GM12878 (cell line): ENCODE measurements around the gene NAV2. TPM values are rescaled to one million over a fixed set of nuclear protein-coding genes. Genes with fewer than 3 reads are reported as not detected.

Experiments used
- ATAC-seq: fragments of 200-7000 bp; cut with Tn5 transposase; 3 replicates; pipeline ENCODE4 v1.9.1; 2020; ENCODE audit warnings: mild to moderate bottlenecking, moderate library complexity
- BruUV-seq: library from RNA; stranded (reverse); fragments of 400-500 nt; replicated peaks from 2 replicates; lab custom pipeline; 2021; lab: Mats Ljungman, UMichigan
- CTCF ChIA-PET: fragments of 300-600 bp; sonication (Branson Sonifier 250); formaldehyde crosslinking; extraction: SDS; loops from one replicate; lab custom pipeline; 2021; ENCODE audit warnings: inconsistent platforms; lab: Yijun Ruan, JAX
- POLR2A ChIA-PET: fragments of 350-600 bp; formaldehyde crosslinking; extraction: SDS; loops from one replicate; lab custom pipeline; 2021; ENCODE audit warnings: inconsistent platforms; lab: Charles Lee
- RAD21 ChIA-PET: fragments of 300-600 bp; sonication (Branson Sonifier 250); formaldehyde crosslinking; loops from one replicate; lab custom pipeline; 2023; ENCODE audit warnings: antibody characterized with exemption; ENCODE audit not compliant: unreplicated experiment; lab: Charles Lee
- SMC1A ChIA-PET: fragments of 300-600 bp; sonication (Branson Sonifier 250); formaldehyde crosslinking; loops from one replicate; lab custom pipeline; 2023; ENCODE audit not compliant: unreplicated experiment, uncharacterized antibody; lab: Charles Lee
- DNase-seq: peaks from one replicate; pipeline ENCODE4 v3.0.0-alpha.2; 2011; ENCODE audit warnings: low read depth, low spot score
- FAIRE-seq: peaks from 3 replicates; lab custom pipeline; 2011; peaks lifted over from hg19 to GRCh38; lab: Jason Lieb, UNC
- H2AFZ ChIP-seq: 2 replicates; pipeline ENCODE4 v1.6.0; 2011; ENCODE audit warnings: low read depth, low read length, control low read depth; ENCODE audit not compliant: control insufficient read depth
- H3K27ac ChIP-seq: 2 replicates; pipeline ENCODE4 v1.5.1; 2011; ENCODE audit warnings: control low read depth; ENCODE audit not compliant: control insufficient read depth, insufficient read depth
- H3K27me3 ChIP-seq, 2 experiments: replicated peaks in 1 of 2; 2 replicates each; pipeline versions ENCODE4 v1.6.0 to v1.6.1; 2011; ENCODE audit warnings: low read length in 1 of 2; ENCODE audit not compliant: control insufficient read depth in 2 of 2, insufficient read depth in 2 of 2
- H3K36me3 ChIP-seq, 2 experiments: 2 replicates each; pipeline ENCODE4 v1.5.1; 2011; ENCODE audit warnings: low read length in 1 of 2; ENCODE audit not compliant: control insufficient read depth in 2 of 2, insufficient read depth in 2 of 2
- H3K4me1 ChIP-seq: 2 replicates; pipeline ENCODE4 v1.6.1; 2011; ENCODE audit warnings: mild to moderate bottlenecking, low read length, moderate library complexity, mixed read lengths; ENCODE audit not compliant: control insufficient read depth, insufficient read depth
- H3K4me2 ChIP-seq: 2 replicates; pipeline ENCODE4 v1.6.0; 2011; ENCODE audit warnings: control low read depth; ENCODE audit not compliant: control insufficient read depth, insufficient read depth
- H3K4me3 ChIP-seq: fragments of 200-600 bp; sonication (generic); 2 replicates; pipeline ENCODE4 v1.5.1; 2016
- H3K79me2 ChIP-seq: 2 replicates; pipeline ENCODE4 v1.6.0; 2011; ENCODE audit warnings: low read length; ENCODE audit not compliant: control insufficient read depth, insufficient read depth
- H3K9ac ChIP-seq: 2 replicates; pipeline ENCODE4 v1.8.0; 2011; ENCODE audit warnings: low read length, control low read depth, mixed read lengths; ENCODE audit not compliant: control insufficient read depth, insufficient read depth
- H3K9me3 ChIP-seq: replicated peaks from 3 replicates; pipeline ENCODE4 v1.5.1; 2011; ENCODE audit warnings: mild to moderate bottlenecking, low read length; ENCODE audit not compliant: control insufficient read depth, insufficient read depth
- H4K20me1 ChIP-seq: 2 replicates; pipeline ENCODE4 v1.6.0; 2011; ENCODE audit not compliant: control insufficient read depth, insufficient read depth
- ASH2L ChIP-seq: fragments of 300-600, 200-600 bp; sonication (generic); IDR thresholded peaks from 2 replicates; pipeline ENCODE4 v1.6.1; 2017; ENCODE audit warnings: low read depth, mild to moderate bottlenecking, borderline replicate concordance
- BACH1 ChIP-seq: fragments of 450-650 bp; IDR thresholded peaks from 2 replicates; pipeline ENCODE4 v1.6.1; 2017; ENCODE audit warnings: mild to moderate bottlenecking, borderline replicate concordance
- BRCA1 ChIP-seq: IDR thresholded peaks from 2 replicates; pipeline ENCODE4 v1.6.1; 2011; ENCODE audit warnings: low read depth, low read length, improper control_type of control experiment
- CBFB ChIP-seq: IDR thresholded peaks from 2 replicates; pipeline ENCODE4 v1.6.1; 2016; ENCODE audit warnings: antibody characterized with exemption, low read depth
- FOS ChIP-seq: IDR thresholded peaks from 3 replicates; pipeline ENCODE4 v1.6.1; 2011; ENCODE audit warnings: borderline replicate concordance; ENCODE audit not compliant: insufficient read length; ENCODE audit errors: extremely low read depth
- HDGF ChIP-seq: fragments of 450-650 bp; IDR thresholded peaks from 2 replicates; pipeline ENCODE4 v1.6.1; 2016; ENCODE audit warnings: antibody characterized with exemption
- HSF1 ChIP-seq: fragments of 150-350 bp; IDR thresholded peaks from 2 replicates; pipeline ENCODE4 v1.6.1; 2014; ENCODE audit warnings: mild to moderate bottlenecking, low read depth, low read length
- IRF3 ChIP-seq: fragments of 450-650 bp; IDR thresholded peaks from 2 replicates; pipeline ENCODE4 v1.6.1; 2014; ENCODE audit warnings: mild to moderate bottlenecking
- MEF2A ChIP-seq: IDR thresholded peaks from 2 replicates; pipeline ENCODE4 v1.6.1; 2011; ENCODE audit warnings: low read depth, mild to moderate bottlenecking, low read length, moderate library complexity; ENCODE audit not compliant: insufficient read depth
- PAX8 ChIP-seq: fragments of 450-650 bp; IDR thresholded peaks from 2 replicates; pipeline ENCODE4 v1.6.1; 2017; ENCODE audit warnings: mild to moderate bottlenecking, moderate library complexity
- RELB ChIP-seq: fragments of 450-650 bp; IDR thresholded peaks from 2 replicates; pipeline ENCODE4 v1.6.1; 2017; ENCODE audit warnings: low read depth, mild to moderate bottlenecking, moderate library complexity
- SKIL ChIP-seq: fragments of 450-650 bp; IDR thresholded peaks from 2 replicates; pipeline ENCODE4 v1.6.1; 2017; ENCODE audit warnings: mild to moderate bottlenecking, low read depth, inconsistent platforms; ENCODE audit not compliant: poor library complexity, severe bottlenecking
- SMAD1 ChIP-seq: fragments of 450-650 bp; IDR thresholded peaks from 2 replicates; pipeline ENCODE4 v1.6.1; 2018; ENCODE audit warnings: mild to moderate bottlenecking, low read depth; ENCODE audit not compliant: partially characterized antibody
- SUPT20H ChIP-seq: IDR thresholded peaks from 2 replicates; pipeline ENCODE4 v1.6.1; 2011; ENCODE audit warnings: low read depth, mild to moderate bottlenecking, low read length, moderate library complexity, borderline replicate concordance; ENCODE audit not compliant: control insufficient read depth
- SUZ12 ChIP-seq: fragments of 200-600 bp; sonication (generic); IDR thresholded peaks from one replicate; pipeline ENCODE4 v1.6.1; 2018; ENCODE audit warnings: antibody characterized with exemption, mild to moderate bottlenecking; ENCODE audit not compliant: unreplicated experiment
- TCF7 ChIP-seq: IDR thresholded peaks from 2 replicates; pipeline ENCODE4 v1.6.1; 2014; ENCODE audit warnings: antibody characterized with exemption, borderline replicate concordance
- YBX1 ChIP-seq: fragments of 450-650 bp; IDR thresholded peaks from 2 replicates; pipeline ENCODE4 v1.6.1; 2016; ENCODE audit warnings: antibody characterized with exemption
- ZBED1 ChIP-seq: IDR thresholded peaks from 2 replicates; pipeline ENCODE4 v1.6.1; 2016; ENCODE audit warnings: borderline replicate concordance
- ZNF384 ChIP-seq: IDR thresholded peaks from 2 replicates; pipeline ENCODE4 v1.6.1; 2012; ENCODE audit warnings: low read depth, mild to moderate bottlenecking, low read length, improper control_type of control experiment, borderline replicate concordance
- WGBS: methylation state at CpG from one replicate; pipeline ENCODE4 v1.1.6; 2016; ENCODE audit warnings: low lambda C conversion rate; ENCODE audit not compliant: insufficient replicate concordance, insufficient coverage; ENCODE audit errors: missing lambda C conversion rate; 5-methylcytosine and 5-hydroxymethylcytosine counted together
- in situ Hi-C: fragments of 300-500 bp; cut with MboI; formaldehyde crosslinking; loops from 9 replicates; pipeline ENCODE4 v1.14.3; 2018; ENCODE audit warnings: mixed read lengths
- intact Hi-C: fragments of 100-400 bp; cut with micrococcal nuclease; formaldehyde crosslinking; loops from one replicate; pipeline ENCODE4 v1.14.2; 2022; ENCODE audit not compliant: unreplicated experiment
- polyA plus RNA-seq, 11 experiments: library from polyadenylated mRNA; depleted of rRNA in 4 of 11; unstranded in 6 of 11; stranded (reverse) in 5 of 11; fragments of >200 nt; fragmentation: Nextera tagmentation in 4 of 11; fragmentation: Illumina TruSeq in 1 of 11; extraction: Ambion mirVana in 4 of 11; extraction: Trizol in 1 of 11; gene quantifications; 1 replicate in 1 of 11; 2 replicates in 10 of 11; pipeline versions ENCODE4 v1.2.1 to v1.2.3, GENCODE V29; 2011 to 2016; ENCODE audit warnings: inconsistent platforms in 2 of 11, missing spikeins in 2 of 11, low read depth in 1 of 11
- total RNA-seq, 4 experiments: library from RNA; depleted of rRNA in 3 of 4; stranded (reverse); fragments of >200 nt in 3 of 4; fragmentation: Illumina TruSeq in 1 of 4; extraction: Trizol in 1 of 4; gene quantifications; 2 replicates each; pipeline versions ENCODE4 v1.2.1 to v1.2.3, GENCODE V29; 2013 to 2021

NAV2 gene
- total and polyA plus RNA-seq, 10 of the 15 experiments (the other 5 are each of a cell fraction or from before 2014, with no cell fraction given), result 0.35 to 6.1 (median 1.1) TPM

GRCh38 chr11:19664886-19665548 lies 47.6 kb upstream of the NAV2 start:
- Histone ChIP-seq H3K4me1 (peaks cover 5% of the 10 kb centered on the region; the same call in 1 of the 2 replicates), H3K36me3 (no peaks in the 10 kb centered on the region), H3K79me2 (no peaks in the 10 kb centered on the region), H4K20me1 (no peaks in the 10 kb centered on the region), H3K4me2 (no peak overlapping the region), H2AFZ (no peak overlapping the region), H3K4me3 (no peak overlapping the region), H3K9ac (no peak overlapping the region), H3K9me3 (no peaks in the 10 kb centered on the region), H3K27ac (no peak overlapping the region), H3K27me3 (no peaks in the 10 kb centered on the region)
- ATAC-seq (no peak), FAIRE-seq (no peak), DNase-seq (no peak)
- TF ChIP-seq TCF7, result no peak
- TF ChIP-seq ZNF384, result no peak
- no peak for TF ChIP-seq MEF2A
- TF ChIP-seq SUZ12, result no peak
- TF ChIP-seq SUPT20H, result no peak
- no peak for TF ChIP-seq HDGF
- TF ChIP-seq CBFB, result no peak
- no peak for TF ChIP-seq BRCA1
- TF ChIP-seq BACH1, result no peak
- TF ChIP-seq SKIL, result no peak
- no peak for TF ChIP-seq HSF1
- no peak for TF ChIP-seq YBX1
- TF ChIP-seq FOS, result no peak
- TF ChIP-seq RELB, result no peak
- no peak for TF ChIP-seq IRF3
- TF ChIP-seq ASH2L, result no peak
- no peak for TF ChIP-seq ZBED1
- TF ChIP-seq PAX8, result no peak
- no peak for TF ChIP-seq SMAD1
- ChIA-PET POLR2A (interaction anchor here (1.0 kb wide), 1 partner anchor 12 kb away, joined by 3 read pairs; no protein-coding TSS in a partner anchor), SMC1A (interaction anchor here (1.0 kb wide), 1 partner anchor 57 kb away, joined by 3 read pairs; no protein-coding TSS in a partner anchor), CTCF (no interaction called here), RAD21 (no interaction called here)
- 36% methylated on average over 4 of the region's 4 CpGs for WGBS
- intact Hi-C loops (no loop called here), in situ Hi-C loops (no loop called here)
- BruUV-seq, result no TSS peak
